ENCODE data around the gene UGT1A8. TPM values are rescaled to one million over a fixed set of nuclear protein-coding genes. Genes with fewer than 3 reads are reported as not detected.

The UGT1A8 gene
- total RNA-seq, 1 donor from 2014 or later: 0.17 TPM

GRCh38 chr2:233705911-233706506 is 88.6 kb downstream of the UGT1A8 start:
- H3K9me3 Mint-ChIP-seq: no peaks in the 10 kb centered on the region

GRCh38 chr2:233706720-233707119 is 89.3 kb downstream of the UGT1A8 start:
- Mint-ChIP-seq H3K27me3 (peaks cover 17% of the 10 kb centered on the region), H3K27ac (no peak overlapping the region), H3K4me1 (ENCODE audit: unreplicated experiment) (no peaks in the 10 kb centered on the region)

More at GRCh38 chr2:233705911-233706506, 88.6 kb downstream of the UGT1A8 start:
- no peak overlapping the region for H3K4me3 Mint-ChIP-seq
- DNase-seq (ENCODE audit: extremely low spot score, unreplicated experiment): no peak
- H3K36me3 Mint-ChIP-seq: no peaks in the 10 kb centered on the region
- H3K27ac Mint-ChIP-seq: no peak overlapping the region
- peaks cover 12% of the 10 kb centered on the region for H3K27me3 Mint-ChIP-seq
- no peak for TF ChIP-seq CTCF (conservative IDR thresholded peaks at IDR 0.05)
- no peaks in the 10 kb centered on the region for H3K4me1 Mint-ChIP-seq (ENCODE audit: unreplicated experiment)

GRCh38 chr2:233707940-233708644 is 90.7 kb downstream of the UGT1A8 start:
- no peaks in the 10 kb centered on the region for H3K9me3 Mint-ChIP-seq
- no peak overlapping the region for H3K4me3 Mint-ChIP-seq
- no peak overlapping the region for H3K27ac Mint-ChIP-seq
- no peak for DNase-seq (ENCODE audit: extremely low spot score, unreplicated experiment)
- H3K27me3 Mint-ChIP-seq: peaks cover 23% of the 10 kb centered on the region
- TF ChIP-seq CTCF (conservative IDR thresholded peaks at IDR 0.05): no peak
- H3K36me3 Mint-ChIP-seq: no peaks in the 10 kb centered on the region
- H3K4me1 Mint-ChIP-seq (ENCODE audit: unreplicated experiment): no peaks in the 10 kb centered on the region

More at GRCh38 chr2:233706720-233707119, 89.3 kb downstream of the UGT1A8 start:
- Mint-ChIP-seq H3K9me3 (no peaks in the 10 kb centered on the region), H3K4me3 (no peak overlapping the region), H3K36me3 (no peaks in the 10 kb centered on the region)
- no peak for DNase-seq (ENCODE audit: extremely low spot score, unreplicated experiment)
- TF ChIP-seq CTCF (conservative IDR thresholded peaks at IDR 0.05): no peak

- TF ChIP-seq CTCF (conservative IDR thresholded peaks at IDR 0.05): no peak
- DNase-seq (ENCODE audit: extremely low spot score, unreplicated experiment): no peak
- no peak overlapping the region for H3K4me3 Mint-ChIP-seq
- no peaks in the 10 kb centered on the region for H3K36me3 Mint-ChIP-seq
- no peaks in the 10 kb centered on the region for H3K9me3 Mint-ChIP-seq
- H3K27ac Mint-ChIP-seq: no peak overlapping the region
- peaks cover 30% of the 10 kb centered on the region for H3K27me3 Mint-ChIP-seq
- H3K4me1 Mint-ChIP-seq (ENCODE audit: unreplicated experiment): no peaks in the 10 kb centered on the region
Observed at GRCh38 chr2:233708942-233709341, 91.5 kb downstream of the UGT1A8 start.

GRCh38 chr2:233711312-233712008 is 94.0 kb downstream of the UGT1A8 start:
- no peaks in the 10 kb centered on the region for H3K36me3 Mint-ChIP-seq
- TF ChIP-seq CTCF (conservative IDR thresholded peaks at IDR 0.05): peak; percentile 90
- no peak overlapping the region for H3K27ac Mint-ChIP-seq
- no peaks in the 10 kb centered on the region for H3K9me3 Mint-ChIP-seq
- H3K4me1 Mint-ChIP-seq (ENCODE audit: unreplicated experiment): no peaks in the 10 kb centered on the region
- H3K27me3 Mint-ChIP-seq: peaks cover 35% of the 10 kb centered on the region
- DNase-seq (ENCODE audit: extremely low spot score, unreplicated experiment): peak; percentile 79
- no peak overlapping the region for H3K4me3 Mint-ChIP-seq

All from type B pancreatic cell (in vitro differentiated cells).